CD4-positive, alpha-beta T cell treated with Interleukin-6 at 100 ng/mL for 8 hours (primary cell): ENCODE data around the gene ARFGAP3.

Source experiments
- DNase-seq: peaks from one replicate; pipeline ENCODE4 v3.0.0-alpha.2; 2020; ENCODE audit warnings: mixed read lengths, low spot score

Gene ARFGAP3

DNA sequence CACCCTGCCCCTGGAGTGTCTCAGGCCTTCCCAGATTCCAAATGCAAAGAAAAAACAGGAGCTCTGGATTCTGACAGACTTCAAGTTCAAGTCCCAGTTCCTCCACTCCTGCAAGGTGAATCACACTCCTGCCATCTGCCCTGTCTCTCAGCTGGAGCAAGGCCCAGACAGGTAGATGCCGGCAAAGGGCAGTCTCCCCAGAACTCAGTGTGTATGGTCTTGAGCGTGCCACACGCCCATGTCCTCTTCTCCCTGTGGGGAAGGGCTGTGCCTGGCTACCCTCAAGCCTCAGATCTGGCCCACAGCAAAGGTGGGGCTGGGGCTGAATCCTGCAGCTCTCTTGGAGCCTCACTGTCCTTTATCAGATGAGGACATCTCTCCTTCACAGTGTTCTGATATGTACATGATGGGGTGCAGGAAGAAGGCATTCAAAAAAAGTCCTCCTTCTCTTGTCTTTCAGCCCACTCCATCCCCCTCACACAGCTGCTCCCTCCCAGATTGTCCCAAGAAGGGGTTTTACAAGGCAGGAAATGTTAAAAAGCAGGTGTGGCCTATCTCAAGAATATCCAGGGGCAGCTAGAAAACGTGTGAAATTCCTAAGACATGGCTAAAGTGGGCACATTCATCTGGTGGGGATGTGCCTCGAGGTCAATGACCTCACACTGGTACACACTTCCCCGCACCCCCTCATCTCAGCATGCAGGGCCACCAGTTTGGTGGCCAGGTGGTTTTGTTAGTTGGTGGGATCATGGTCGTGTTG, 27.7 kb upstream of the ARFGAP3 start:
- DNase-seq: no peak

DNA sequence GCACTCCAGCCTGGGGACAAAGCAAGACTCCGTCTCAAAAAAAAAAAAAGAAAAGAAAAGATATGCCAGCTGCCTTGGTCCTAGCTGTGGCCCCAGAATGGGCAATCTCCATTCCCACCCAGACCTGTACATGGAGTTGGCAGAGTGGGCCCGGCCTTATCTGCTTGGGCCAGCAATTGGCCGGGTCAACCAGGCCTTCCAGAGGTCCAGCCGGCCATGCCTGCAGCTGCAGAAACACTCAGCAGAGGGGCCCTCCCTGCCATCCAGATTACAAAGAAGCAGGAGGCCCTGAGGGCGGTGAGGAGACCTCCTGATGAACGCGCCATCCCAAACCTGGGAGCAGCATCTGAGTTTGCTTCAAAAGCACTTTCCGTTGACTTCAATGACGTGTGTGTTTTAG, 26.9 kb upstream of the ARFGAP3 start:
- no peak for DNase-seq

- no peak for DNase-seq
Observed at GRCh38 chr22:42883121-42883520, 26.0 kb upstream of the ARFGAP3 start.

DNA sequence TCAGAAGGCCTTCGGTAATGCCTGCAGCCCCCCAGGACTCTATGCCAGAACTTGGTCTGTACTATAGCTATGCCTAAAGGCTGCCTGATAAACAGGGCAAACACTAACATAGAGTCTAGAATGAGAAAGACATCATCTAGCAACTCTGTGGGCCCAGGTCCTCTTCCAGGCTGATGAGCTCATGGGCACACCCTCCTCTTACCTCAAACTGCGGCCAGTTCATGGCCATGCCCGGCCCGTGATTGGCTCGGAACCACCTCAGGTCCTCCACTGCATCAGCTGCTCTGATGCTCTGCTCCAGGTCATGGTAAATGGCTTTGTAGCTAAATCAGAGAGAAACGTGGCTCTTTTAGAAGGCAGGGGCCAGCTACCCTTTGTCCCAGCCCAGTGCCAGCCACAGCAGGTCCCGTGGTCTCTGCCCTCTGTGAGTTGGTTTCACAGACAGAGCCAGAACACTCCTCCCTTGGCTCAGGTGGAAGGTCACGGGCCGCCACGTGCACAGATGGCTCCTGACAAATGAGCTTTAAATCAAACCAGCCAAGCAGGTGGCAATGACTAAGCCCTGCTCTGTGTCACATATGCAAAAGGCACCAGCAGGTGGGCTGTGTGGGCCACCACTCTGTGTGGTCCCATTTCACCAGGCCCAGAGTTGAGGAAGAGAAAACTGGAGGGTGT, 25.0 kb upstream of the ARFGAP3 start:
- no peak for DNase-seq

GRCh38 chr22:42881298-42881697, 24.2 kb upstream of the ARFGAP3 start:
- DNase-seq: no peak

DNA sequence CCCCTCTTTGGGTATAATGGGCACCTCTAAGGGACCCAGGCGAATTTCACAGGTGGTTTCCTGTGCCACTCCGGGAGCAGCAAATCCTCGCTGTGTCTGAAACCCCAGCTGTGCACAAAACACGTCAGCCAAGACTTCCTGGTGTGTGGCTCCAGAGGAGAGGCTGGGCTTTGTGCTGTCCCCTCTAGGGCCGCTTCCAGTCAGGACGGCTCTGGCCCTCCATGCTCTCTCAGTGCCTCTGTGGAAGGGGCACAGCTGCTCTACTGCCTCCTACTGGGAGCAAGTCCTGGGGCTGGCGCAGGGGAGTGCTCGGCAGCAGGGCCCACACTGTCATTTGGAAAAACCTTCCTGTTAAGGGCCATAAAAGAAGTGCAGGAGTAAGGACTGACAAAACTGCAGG, 23.7 kb upstream of the ARFGAP3 start:
- DNase-seq: no peak

DNA sequence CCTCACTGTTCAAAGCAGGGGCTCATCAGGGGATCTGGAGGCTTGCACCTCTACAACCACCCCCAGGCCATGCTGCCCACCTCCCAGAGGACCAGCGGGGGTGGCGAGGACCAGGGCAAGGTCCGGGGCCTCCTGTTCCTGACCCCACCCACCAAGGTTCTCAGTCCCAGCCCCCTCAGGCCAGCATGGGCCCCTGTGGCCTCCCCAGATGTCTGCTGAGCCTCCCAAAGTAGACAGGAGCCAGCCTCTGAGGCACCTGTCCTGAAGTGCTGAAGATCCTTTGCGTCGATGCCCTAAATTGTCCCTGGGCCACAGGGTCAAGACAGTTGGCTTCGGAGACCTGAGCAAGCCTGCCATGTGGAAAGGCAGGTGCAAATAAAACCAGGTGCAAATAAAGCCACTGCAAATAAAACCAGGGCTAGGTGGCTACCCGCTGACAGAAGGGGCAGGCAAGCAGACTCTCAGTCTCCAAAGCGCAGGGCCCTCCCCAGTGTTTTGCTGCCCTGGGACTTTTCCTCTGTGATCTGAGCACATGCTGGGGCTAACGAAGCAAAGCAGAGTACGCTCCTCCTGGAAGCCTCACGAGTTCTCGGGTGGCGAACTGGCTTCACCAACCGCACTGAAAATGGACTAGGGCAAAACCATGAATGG, 22.4 kb upstream of the ARFGAP3 start:
- DNase-seq: no peak

GRCh38 chr22:42878561-42879305, 21.7 kb upstream of the ARFGAP3 start:
- DNase-seq: no peak

GRCh38 chr22:42877597-42878340, 20.7 kb upstream of the ARFGAP3 start:
- no peak for DNase-seq

GRCh38 chr22:42877158-42877557, 20.1 kb upstream of the ARFGAP3 start:
- no peak for DNase-seq

DNA sequence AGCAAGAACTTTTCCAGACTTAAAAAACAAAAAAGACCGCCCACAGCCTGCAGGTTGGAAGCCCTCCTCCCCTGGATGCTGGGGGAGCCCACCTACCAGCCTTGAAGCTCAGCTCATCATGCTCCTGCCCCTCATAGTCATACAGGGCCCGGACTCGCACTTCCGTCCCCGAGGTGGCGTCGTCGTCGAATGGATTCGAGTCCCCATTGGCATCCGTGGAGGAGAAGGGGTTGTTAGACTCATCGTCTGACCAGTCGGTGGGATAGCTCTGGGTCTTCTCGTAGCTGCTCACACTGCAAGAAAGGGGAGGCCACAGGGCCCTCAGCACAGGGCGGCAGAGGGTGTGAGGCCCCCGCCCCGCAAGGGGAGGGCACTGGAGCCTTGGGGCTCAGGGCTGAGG, 19.0 kb upstream of the ARFGAP3 start:
- no peak for DNase-seq

- DNase-seq: no peak
Observed at GRCh38 chr22:42874010-42874409, 16.9 kb upstream of the ARFGAP3 start.

DNA sequence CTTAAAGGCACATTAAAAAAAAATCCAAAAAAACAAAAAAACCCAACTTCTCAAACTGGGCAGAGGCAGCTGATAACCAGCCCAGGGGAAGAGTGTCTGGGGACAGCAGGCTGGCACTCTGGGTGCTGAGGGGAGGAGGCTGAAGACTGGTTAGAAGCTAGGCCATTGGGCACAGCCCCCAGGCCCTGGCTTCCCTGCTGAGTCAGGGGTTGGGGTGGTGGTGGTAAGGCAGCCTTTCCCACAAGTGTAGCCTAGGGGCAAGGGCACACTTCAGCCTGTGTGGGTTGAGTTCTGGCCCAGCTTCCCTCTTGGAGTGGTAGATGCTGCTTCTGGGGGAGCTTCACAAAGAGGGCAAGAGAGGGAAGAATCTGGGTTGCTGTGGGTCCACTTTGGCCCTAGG, 16.3 kb upstream of the ARFGAP3 start:
- DNase-seq: no peak

GRCh38 chr22:42872821-42873220, 15.7 kb upstream of the ARFGAP3 start:
- DNase-seq: no peak

DNA sequence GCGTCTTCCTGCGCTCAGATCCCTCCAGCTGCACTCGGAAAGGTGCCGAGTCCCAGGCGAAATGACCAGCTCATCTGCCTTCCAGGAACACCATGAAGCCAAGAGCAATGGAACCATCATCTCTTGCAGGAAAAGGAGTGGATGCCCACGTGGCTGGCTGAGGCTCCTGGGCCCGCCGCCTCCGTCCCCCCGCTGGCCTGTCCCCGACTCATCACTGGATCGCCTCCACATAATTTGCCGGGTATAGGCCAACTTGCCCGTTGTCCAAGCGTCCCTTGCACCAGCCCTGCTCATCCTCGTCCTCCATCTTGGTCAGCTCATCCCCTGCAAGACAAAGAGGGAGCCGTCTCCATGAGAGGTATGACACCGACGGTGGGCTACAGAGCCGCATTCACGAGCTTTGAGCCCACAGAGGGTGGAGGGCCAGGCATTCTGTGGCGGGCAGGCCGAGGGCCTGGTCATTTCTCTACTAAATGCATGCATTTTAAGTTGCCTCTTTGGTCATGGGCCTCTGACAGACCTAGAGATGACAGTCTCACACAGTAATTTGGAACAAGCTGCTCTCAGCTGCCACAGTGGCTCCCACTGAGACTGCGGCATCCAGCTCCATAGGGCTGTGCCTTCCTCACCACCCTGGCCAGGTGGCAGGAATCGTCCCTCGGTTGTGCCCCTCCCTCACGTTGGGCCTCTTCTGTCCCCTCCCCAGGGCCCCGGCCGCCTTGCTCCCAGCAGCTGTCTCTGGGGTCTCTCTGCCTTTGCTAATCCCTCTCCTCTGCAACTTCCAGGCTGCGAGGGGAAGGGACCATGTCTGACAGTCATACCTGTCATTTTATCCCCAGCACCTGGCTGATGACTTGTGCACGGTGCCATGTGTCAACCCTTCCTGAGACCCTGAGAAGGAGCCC, 14.3 kb upstream of the ARFGAP3 start:
- DNase-seq: no peak

- no peak for DNase-seq
Observed at GRCh38 chr22:42869888-42870480, 12.9 kb upstream of the ARFGAP3 start.

DNA sequence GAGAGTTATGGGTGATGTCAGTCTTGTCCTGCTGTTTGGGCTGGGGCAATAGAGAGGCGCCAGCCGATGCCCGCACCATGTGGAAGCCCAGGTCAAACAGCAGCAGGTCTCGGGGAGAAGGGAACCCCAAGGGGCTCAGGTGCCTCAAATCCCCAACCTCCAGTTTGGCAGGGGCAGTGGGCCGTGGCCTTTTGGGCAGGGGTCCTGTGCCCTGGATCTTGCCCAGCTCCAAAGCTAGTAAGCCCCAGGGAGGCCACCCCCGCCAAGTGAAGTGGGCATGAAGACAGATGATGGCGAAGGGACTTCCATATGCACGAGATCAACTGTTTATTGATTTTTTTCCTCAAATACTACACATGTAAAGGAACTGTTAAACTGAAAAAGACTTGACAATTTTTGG, 12.4 kb upstream of the ARFGAP3 start:
- DNase-seq: no peak

- no peak for DNase-seq
Observed at GRCh38 chr22:42868751-42869251, 11.7 kb upstream of the ARFGAP3 start.

GRCh38 chr22:42866100-42866499, 9.0 kb upstream of the ARFGAP3 start:
- DNase-seq: no peak

GRCh38 chr22:42865536-42865935, 8.5 kb upstream of the ARFGAP3 start:
- no peak for DNase-seq
